GM23338 (cell line): ENCODE measurements around the gene TFF1.

ENCODE experiments used
- CTCF ChIP-seq, 2 experiments: fragments of 200-600 bp in 1 of 2; sonication (generic) in 1 of 2; conservative IDR thresholded peaks; 2 replicates each; pipeline versions ENCODE4 v1.5.1 to v1.6.1; 2016 to 2017; ENCODE audit warnings: antibody characterized with exemption in 2 of 2, low read depth in 2 of 2, mild to moderate bottlenecking in 2 of 2, moderate library complexity in 1 of 2
- EZH2 ChIP-seq: fragments of 200-600 bp; sonication (generic); IDR thresholded peaks from one replicate; pipeline ENCODE4 v1.8.0; 2017; ENCODE audit warnings: antibody characterized with exemption, mild to moderate bottlenecking, low read depth; ENCODE audit not compliant: unreplicated experiment
- POLR2AphosphoS5 ChIP-seq: IDR thresholded peaks from 2 replicates; pipeline ENCODE4 v1.6.1; 2016; ENCODE audit warnings: antibody characterized with exemption, low read depth

GRCh38 chr21:42344631-42345030 lies 21.7 kb downstream of the TFF1 start:
- TF ChIP-seq CTCF (conservative IDR thresholded peaks at IDR 0.05; ENCODE audit: low read depth in 2 of 2) (no peak), POLR2AphosphoS5 (no peak), EZH2 (no peak)
